Uterus (tissue), 2 donors: ENCODE measurements around the gene GRIN3A.

ENCODE experiments used
- POLR2A ChIP-seq, 2 donors: fragments of 450-650 bp; IDR thresholded peaks; one replicate each; pipeline ENCODE4 v1.6.1; 2016; ENCODE audit warnings: antibody characterized with exemption in 2 of 2, mild to moderate bottlenecking in 1 of 2, moderate library complexity in 1 of 2
- TF ChIP-seq, protein P1 (sequence below), 4 experiments: fragments of 200-600 bp in 2 of 4; fragments of 450-650 bp in 2 of 4; sonication (generic) in 2 of 4; IDR thresholded peaks; one replicate each; pipeline ENCODE4 v1.5.1; 2016 to 2019; ENCODE audit warnings: antibody characterized with exemption in 4 of 4, mild to moderate bottlenecking in 2 of 4, moderate library complexity in 1 of 4

- TF ChIP-seq, protein P1, sequence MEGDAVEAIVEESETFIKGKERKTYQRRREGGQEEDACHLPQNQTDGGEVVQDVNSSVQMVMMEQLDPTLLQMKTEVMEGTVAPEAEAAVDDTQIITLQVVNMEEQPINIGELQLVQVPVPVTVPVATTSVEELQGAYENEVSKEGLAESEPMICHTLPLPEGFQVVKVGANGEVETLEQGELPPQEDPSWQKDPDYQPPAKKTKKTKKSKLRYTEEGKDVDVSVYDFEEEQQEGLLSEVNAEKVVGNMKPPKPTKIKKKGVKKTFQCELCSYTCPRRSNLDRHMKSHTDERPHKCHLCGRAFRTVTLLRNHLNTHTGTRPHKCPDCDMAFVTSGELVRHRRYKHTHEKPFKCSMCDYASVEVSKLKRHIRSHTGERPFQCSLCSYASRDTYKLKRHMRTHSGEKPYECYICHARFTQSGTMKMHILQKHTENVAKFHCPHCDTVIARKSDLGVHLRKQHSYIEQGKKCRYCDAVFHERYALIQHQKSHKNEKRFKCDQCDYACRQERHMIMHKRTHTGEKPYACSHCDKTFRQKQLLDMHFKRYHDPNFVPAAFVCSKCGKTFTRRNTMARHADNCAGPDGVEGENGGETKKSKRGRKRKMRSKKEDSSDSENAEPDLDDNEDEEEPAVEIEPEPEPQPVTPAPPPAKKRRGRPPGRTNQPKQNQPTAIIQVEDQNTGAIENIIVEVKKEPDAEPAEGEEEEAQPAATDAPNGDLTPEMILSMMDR (IDR thresholded peaks at IDR 0.05): no peak
- TF ChIP-seq POLR2A (IDR thresholded peaks at IDR 0.05): no peak
These were observed 90.0 kb downstream of the GRIN3A start for GRCh38 chr9:101648493-101648892.
